GM12872 (cell line): ENCODE measurements around the gene PIBF1.

Source experiments
- CTCF ChIP-seq: IDR thresholded peaks from 3 replicates; pipeline ENCODE4 v1.5.1; 2011; ENCODE audit warnings: low read depth, mild to moderate bottlenecking, low read length, moderate library complexity; ENCODE audit not compliant: insufficient read depth

PIBF1 gene

GRCh38 chr13:72805676-72806346 is 23.9 kb downstream of the PIBF1 start:
- TF ChIP-seq CTCF: no peak

GRCh38 chr13:72808917-72809500 is 27.1 kb downstream of the PIBF1 start:
- peak; percentile 28; the same call in 1 of the 3 replicates for TF ChIP-seq CTCF

- no peak for TF ChIP-seq CTCF
Measured at GRCh38 chr13:72820156-72820897, 38.4 kb downstream of the PIBF1 start.

- no peak for TF ChIP-seq CTCF
Measured at GRCh38 chr13:72820898-72821279, 39.0 kb downstream of the PIBF1 start.

GRCh38 chr13:72823081-72823480 is 41.1 kb downstream of the PIBF1 start:
- TF ChIP-seq CTCF: no peak

- no peak for TF ChIP-seq CTCF
Measured at GRCh38 chr13:72823724-72824123, 41.8 kb downstream of the PIBF1 start.

GRCh38 chr13:72834601-72835000 is 52.7 kb downstream of the PIBF1 start:
- no peak for TF ChIP-seq CTCF
